ENCODE measurements around the gene TREX2. TPM values are rescaled to one million over a fixed set of nuclear protein-coding genes. Genes with fewer than 3 reads are reported as not detected.

TREX2 gene
- total RNA-seq, 1 experiment from 2014 or later, result 2.9 TPM

DNA sequence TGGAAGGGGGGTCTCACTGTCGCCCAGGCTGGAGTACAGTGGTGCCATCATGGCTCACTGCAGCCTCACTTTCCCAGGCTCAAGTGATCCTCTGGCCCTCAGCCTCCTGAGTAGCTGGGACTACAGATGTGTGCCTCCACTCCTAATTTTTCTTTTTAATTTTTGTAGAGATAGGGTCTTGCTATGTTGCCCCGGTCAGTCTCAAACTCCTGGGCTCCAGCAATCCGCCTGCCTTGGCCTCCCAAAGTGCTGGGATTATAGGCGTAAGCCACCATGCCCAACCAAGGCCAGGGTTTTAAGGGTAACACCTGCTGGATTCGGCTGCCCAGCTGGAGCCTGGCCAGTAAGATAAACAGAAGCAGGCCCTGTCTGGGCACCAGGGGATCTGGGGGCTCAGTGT is 3.4 kb downstream of the TREX2 start:
- ChIA-PET POLR2A (no interaction called here), RAD21 (ENCODE audit: low non-redundant PET in 1 of 2, low total read pairs in 2 of 2, uncharacterized antibody in 2 of 2, unreplicated experiment in 2 of 2) (interaction anchor here in 1 of 2 experiments (0.6 kb wide), 1 partner anchor 380 kb away, joined by 3 read pairs; no protein-coding TSS in a partner anchor)

More for the DNA sequence above, 3.4 kb downstream of the TREX2 start:
- H3K36me3 ChIP-seq (ENCODE audit: control insufficient read depth in 1 of 2, insufficient read depth in 2 of 2, low read length in 2 of 2), result no peaks in the 10 kb centered on the region
- H3K9me2 ChIP-seq (ENCODE audit: insufficient read depth), result no peaks in the 10 kb centered on the region
- H3K4me1 ChIP-seq (ENCODE audit: control insufficient read depth in 1 of 2, insufficient read depth in 2 of 2, low read length in 2 of 2), result peaks cover 0 to 7% of the 10 kb centered on the region in 2 experiments; a peak in 1 of 4 replicates
- H3K79me2 ChIP-seq (ENCODE audit: insufficient read depth, low read length), result no peaks in the 10 kb centered on the region
- no peaks in the 10 kb centered on the region for H3K27me3 ChIP-seq (ENCODE audit: insufficient read depth, low read length)
- no peak overlapping the region for H3K27ac ChIP-seq (ENCODE audit: low read depth, low read length)
- DNase-seq (ENCODE audit: low read depth, low spot score) (no peak), ATAC-seq (no peak)
- H3K9me3 ChIP-seq (ENCODE audit: control insufficient read depth in 1 of 2, insufficient read depth in 1 of 2, low read depth in 1 of 2, low read length in 2 of 2), result no peaks in the 10 kb centered on the region
- H2AFZ ChIP-seq (ENCODE audit: low read depth, low read length, poor library complexity, severe bottlenecking), result no peak overlapping the region
- TF ChIP-seq EGR1 (IDR thresholded peaks at IDR 0.05; ENCODE audit: low read depth) (no peak), JUND (IDR thresholded peaks at IDR 0.05) (no peak), SIN3A (IDR thresholded peaks at IDR 0.05; ENCODE audit: low read depth) (no peak), ELF1 (IDR thresholded peaks at IDR 0.05; ENCODE audit: borderline replicate concordance, low read depth) (no peak), ZNF274 (IDR thresholded peaks at IDR 0.05; ENCODE audit: low read depth, low read length) (no peak), EZH2 (IDR thresholded peaks at IDR 0.05) (no peak), SRF (IDR thresholded peaks at IDR 0.05; ENCODE audit: low read depth) (no peak), CBX3 (IDR thresholded peaks at IDR 0.05; ENCODE audit: low read depth) (no peak), RAD21 (IDR thresholded peaks at IDR 0.05; ENCODE audit: low read depth) (no peak), TCF7L2 (IDR thresholded peaks at IDR 0.05; ENCODE audit: borderline replicate concordance, extremely low read depth, insufficient read depth, insufficient read length) (no peak), ZFX (IDR thresholded peaks at IDR 0.05) (no peak)
- TF ChIP-seq, protein P1, sequence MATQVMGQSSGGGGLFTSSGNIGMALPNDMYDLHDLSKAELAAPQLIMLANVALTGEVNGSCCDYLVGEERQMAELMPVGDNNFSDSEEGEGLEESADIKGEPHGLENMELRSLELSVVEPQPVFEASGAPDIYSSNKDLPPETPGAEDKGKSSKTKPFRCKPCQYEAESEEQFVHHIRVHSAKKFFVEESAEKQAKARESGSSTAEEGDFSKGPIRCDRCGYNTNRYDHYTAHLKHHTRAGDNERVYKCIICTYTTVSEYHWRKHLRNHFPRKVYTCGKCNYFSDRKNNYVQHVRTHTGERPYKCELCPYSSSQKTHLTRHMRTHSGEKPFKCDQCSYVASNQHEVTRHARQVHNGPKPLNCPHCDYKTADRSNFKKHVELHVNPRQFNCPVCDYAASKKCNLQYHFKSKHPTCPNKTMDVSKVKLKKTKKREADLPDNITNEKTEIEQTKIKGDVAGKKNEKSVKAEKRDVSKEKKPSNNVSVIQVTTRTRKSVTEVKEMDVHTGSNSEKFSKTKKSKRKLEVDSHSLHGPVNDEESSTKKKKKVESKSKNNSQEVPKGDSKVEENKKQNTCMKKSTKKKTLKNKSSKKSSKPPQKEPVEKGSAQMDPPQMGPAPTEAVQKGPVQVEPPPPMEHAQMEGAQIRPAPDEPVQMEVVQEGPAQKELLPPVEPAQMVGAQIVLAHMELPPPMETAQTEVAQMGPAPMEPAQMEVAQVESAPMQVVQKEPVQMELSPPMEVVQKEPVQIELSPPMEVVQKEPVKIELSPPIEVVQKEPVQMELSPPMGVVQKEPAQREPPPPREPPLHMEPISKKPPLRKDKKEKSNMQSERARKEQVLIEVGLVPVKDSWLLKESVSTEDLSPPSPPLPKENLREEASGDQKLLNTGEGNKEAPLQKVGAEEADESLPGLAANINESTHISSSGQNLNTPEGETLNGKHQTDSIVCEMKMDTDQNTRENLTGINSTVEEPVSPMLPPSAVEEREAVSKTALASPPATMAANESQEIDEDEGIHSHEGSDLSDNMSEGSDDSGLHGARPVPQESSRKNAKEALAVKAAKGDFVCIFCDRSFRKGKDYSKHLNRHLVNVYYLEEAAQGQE (IDR thresholded peaks at IDR 0.05; ENCODE audit: low read depth), result no peak
- TF ChIP-seq, protein P2, sequence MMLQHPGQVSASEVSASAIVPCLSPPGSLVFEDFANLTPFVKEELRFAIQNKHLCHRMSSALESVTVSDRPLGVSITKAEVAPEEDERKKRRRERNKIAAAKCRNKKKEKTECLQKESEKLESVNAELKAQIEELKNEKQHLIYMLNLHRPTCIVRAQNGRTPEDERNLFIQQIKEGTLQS (IDR thresholded peaks at IDR 0.05), result no peak
- TF ChIP-seq, protein P3, sequence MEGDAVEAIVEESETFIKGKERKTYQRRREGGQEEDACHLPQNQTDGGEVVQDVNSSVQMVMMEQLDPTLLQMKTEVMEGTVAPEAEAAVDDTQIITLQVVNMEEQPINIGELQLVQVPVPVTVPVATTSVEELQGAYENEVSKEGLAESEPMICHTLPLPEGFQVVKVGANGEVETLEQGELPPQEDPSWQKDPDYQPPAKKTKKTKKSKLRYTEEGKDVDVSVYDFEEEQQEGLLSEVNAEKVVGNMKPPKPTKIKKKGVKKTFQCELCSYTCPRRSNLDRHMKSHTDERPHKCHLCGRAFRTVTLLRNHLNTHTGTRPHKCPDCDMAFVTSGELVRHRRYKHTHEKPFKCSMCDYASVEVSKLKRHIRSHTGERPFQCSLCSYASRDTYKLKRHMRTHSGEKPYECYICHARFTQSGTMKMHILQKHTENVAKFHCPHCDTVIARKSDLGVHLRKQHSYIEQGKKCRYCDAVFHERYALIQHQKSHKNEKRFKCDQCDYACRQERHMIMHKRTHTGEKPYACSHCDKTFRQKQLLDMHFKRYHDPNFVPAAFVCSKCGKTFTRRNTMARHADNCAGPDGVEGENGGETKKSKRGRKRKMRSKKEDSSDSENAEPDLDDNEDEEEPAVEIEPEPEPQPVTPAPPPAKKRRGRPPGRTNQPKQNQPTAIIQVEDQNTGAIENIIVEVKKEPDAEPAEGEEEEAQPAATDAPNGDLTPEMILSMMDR (IDR thresholded peaks at IDR 0.05 in 2 of 3, conservative IDR thresholded peaks at IDR 0.05 in 1 of 3; ENCODE audit: borderline replicate concordance in 1 of 3, insufficient read depth in 1 of 3, low read depth in 2 of 3, low read length in 2 of 3), result no peak
- TF ChIP-seq, protein P4, sequence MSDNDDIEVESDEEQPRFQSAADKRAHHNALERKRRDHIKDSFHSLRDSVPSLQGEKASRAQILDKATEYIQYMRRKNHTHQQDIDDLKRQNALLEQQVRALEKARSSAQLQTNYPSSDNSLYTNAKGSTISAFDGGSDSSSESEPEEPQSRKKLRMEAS (IDR thresholded peaks at IDR 0.05), result no peak
- CTCF ChIA-PET, result interaction anchor here (0.5 kb wide), 1 partner anchor 30 kb away, joined by 5 read pairs; no protein-coding TSS in a partner anchor
- no peak overlapping the region for H3K9ac ChIP-seq (ENCODE audit: low read length)
- H3K4me3 ChIP-seq (replicated peaks in 1 of 2; ENCODE audit: low read depth in 1 of 2, low read length in 2 of 2), result no peak overlapping the region
- BruUV-seq (replicated peaks), result no TSS peak
- H4K20me1 ChIP-seq (ENCODE audit: insufficient read depth), result no peaks in the 10 kb centered on the region
- no peak overlapping the region for H3K4me2 ChIP-seq (ENCODE audit: low read length)
- intact Hi-C loops (cut with micrococcal nuclease), result no loop called here
